Measurements from ENCODE around the gene COL12A1. TPM values are rescaled to one million over a fixed set of nuclear protein-coding genes. Genes with fewer than 3 reads are reported as not detected.
"Not testable (repeated sequence)": the region's sequence is repeated elsewhere in the genome, so short reads cannot be mapped to it uniquely, and the experiment has no call there.

The COL12A1 gene
- total RNA-seq, 2 donors from 2014 or later, result 0.06 TPM; not detected in 1

- H3K27ac Mint-ChIP-seq, result no peak overlapping the region
- H3K36me3 Mint-ChIP-seq, result peaks cover 6 to 15% of the 10 kb centered on the region in 2 donors
- ATAC-seq (no peak), DNase-seq (ENCODE audit: low spot score in 2 of 2) (no peak)
- H3K9me3 Mint-ChIP-seq, result no peaks in the 10 kb centered on the region
Measured at GRCh38 chr6:75202676-75203131, 3.1 kb downstream of the COL12A1 start.

GRCh38 chr6:75201901-75202672 lies 3.8 kb downstream of the COL12A1 start:
- DNase-seq (ENCODE audit: low spot score in 2 of 2) (no peak), ATAC-seq (peak in 1 of 2 donors; percentile 25)
- H3K36me3 Mint-ChIP-seq, result peaks cover 6 to 13% of the 10 kb centered on the region in 2 donors
- no peak overlapping the region for H3K27ac Mint-ChIP-seq
- H3K9me3 Mint-ChIP-seq, result no peaks in the 10 kb centered on the region

GRCh38 chr6:75201021-75201420 lies 4.8 kb downstream of the COL12A1 start:
- DNase-seq (ENCODE audit: low spot score in 2 of 2) (no peak), ATAC-seq (no peak)
- no peaks in the 10 kb centered on the region for H3K9me3 Mint-ChIP-seq
- peaks cover 6 to 7% of the 10 kb centered on the region in 2 donors for H3K36me3 Mint-ChIP-seq
- no peak overlapping the region for H3K27ac Mint-ChIP-seq

DNA sequence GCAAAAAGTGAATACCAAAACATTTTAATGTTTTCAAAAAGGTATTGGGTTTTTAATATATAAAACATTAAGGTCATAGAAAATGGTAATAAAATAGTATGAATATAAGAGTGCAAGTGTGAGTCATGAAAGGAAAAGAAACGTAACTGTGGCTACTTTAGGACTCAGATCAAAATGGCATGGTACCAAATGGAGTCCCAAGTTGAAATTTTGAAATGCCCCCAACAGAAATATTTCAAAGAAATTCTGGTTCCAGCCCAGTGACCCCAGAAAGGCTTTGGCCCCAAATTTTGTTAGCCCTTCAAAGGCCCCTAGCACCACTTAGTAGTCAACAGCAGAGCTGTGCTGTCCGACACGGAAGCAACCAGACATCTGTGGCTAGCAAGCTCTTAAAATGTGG lies 6.0 kb downstream of the COL12A1 start:
- ATAC-seq, result no peak
- Mint-ChIP-seq H3K36me3 (peaks cover 6 to 7% of the 10 kb centered on the region in 2 donors), H3K9me3 (no peaks in the 10 kb centered on the region), H3K27ac (no peak overlapping the region)
- DNase-seq (ENCODE audit: low spot score in 2 of 2), result no peak

DNA sequence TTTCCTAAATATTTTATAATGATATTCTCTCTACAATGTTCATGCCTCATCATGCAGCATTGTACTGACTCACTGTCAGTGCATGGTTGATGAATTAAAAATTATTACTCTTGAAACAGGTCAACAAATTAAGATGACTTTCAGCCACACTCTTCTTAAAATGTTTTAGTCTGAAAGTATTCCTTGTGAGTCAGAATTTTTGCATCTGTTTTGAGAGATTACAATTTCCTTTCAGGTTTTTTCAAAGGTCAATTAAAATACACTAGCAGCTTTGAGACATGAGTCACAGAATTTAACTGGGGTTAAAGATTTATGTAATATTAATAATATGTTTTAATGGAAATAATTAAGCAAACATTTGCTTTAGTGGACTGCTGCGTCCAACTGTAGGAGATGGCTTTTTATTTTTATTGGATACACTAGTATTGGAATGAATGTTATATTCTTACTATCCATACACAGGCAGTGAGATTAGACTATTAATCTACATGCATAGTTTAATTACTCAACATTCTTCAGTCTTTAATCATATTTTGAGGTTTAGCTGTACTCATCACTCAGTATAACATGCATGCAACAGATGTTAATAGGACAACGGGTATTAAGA lies 9.7 kb downstream of the COL12A1 start:
- H3K9me3 Mint-ChIP-seq, result no peaks in the 10 kb centered on the region

GRCh38 chr6:75188221-75188925 lies 17.5 kb downstream of the COL12A1 start:
- Mint-ChIP-seq H3K9me3 (peaks cover 0 to 5% of the 10 kb centered on the region in 2 donors), H3K36me3 (no peaks in the 10 kb centered on the region), H3K27ac (no peak overlapping the region)
- DNase-seq (ENCODE audit: low spot score in 2 of 2) (no peak), ATAC-seq (no peak)

More for the DNA sequence above, 9.7 kb downstream of the COL12A1 start:
- no peaks in the 10 kb centered on the region for H3K36me3 Mint-ChIP-seq
- DNase-seq (ENCODE audit: low spot score in 2 of 2) (no peak), ATAC-seq (no peak)
- no peak overlapping the region for H3K27ac Mint-ChIP-seq

- H3K9me3 Mint-ChIP-seq; H3K36me3 Mint-ChIP-seq; DNase-seq (ENCODE audit: low spot score in 2 of 2); ATAC-seq; H3K27ac Mint-ChIP-seq: not testable (repeated sequence)
Measured at GRCh38 chr6:75186581-75186980, 19.3 kb downstream of the COL12A1 start.

GRCh38 chr6:75183099-75183541 lies 22.7 kb downstream of the COL12A1 start:
- DNase-seq (ENCODE audit: low spot score in 2 of 2) (no peak), ATAC-seq (no peak)
- Mint-ChIP-seq H3K27ac (no peak overlapping the region), H3K36me3 (no peaks in the 10 kb centered on the region), H3K9me3 (peaks cover 0 to 5% of the 10 kb centered on the region in 2 donors)

DNA sequence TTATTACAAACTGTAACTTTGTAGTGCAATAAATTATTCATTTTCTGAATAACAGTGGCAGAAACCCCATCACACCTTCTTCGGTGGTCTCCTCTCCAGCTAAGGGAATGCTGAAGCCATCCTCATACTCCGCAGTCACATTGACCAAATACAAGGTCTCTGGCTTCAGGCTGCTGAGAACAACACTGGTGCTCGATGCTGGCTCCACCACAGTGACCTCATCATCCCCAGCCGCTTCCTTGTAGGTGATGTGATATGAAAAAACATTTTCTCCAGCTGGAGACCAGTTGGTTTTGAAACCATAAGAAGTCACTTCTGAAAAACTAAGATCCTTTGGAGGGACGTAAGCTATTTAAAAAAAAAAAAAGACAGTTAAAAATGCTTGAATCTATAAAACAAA lies 25.0 kb downstream of the COL12A1 start:
- H3K9me3 Mint-ChIP-seq, result no peaks in the 10 kb centered on the region

GRCh38 chr6:75178757-75179156 lies 27.1 kb downstream of the COL12A1 start:
- no peak for DNase-seq (ENCODE audit: low spot score in 2 of 2)
- H3K9me3 Mint-ChIP-seq, result no peaks in the 10 kb centered on the region
- no peak for ATAC-seq
- no peaks in the 10 kb centered on the region for H3K36me3 Mint-ChIP-seq
- no peak overlapping the region for H3K27ac Mint-ChIP-seq

More for the DNA sequence above, 25.0 kb downstream of the COL12A1 start:
- Mint-ChIP-seq H3K36me3 (no peaks in the 10 kb centered on the region), H3K27ac (no peak overlapping the region)
- ATAC-seq (no peak), DNase-seq (ENCODE audit: low spot score in 2 of 2) (no peak)

DNA sequence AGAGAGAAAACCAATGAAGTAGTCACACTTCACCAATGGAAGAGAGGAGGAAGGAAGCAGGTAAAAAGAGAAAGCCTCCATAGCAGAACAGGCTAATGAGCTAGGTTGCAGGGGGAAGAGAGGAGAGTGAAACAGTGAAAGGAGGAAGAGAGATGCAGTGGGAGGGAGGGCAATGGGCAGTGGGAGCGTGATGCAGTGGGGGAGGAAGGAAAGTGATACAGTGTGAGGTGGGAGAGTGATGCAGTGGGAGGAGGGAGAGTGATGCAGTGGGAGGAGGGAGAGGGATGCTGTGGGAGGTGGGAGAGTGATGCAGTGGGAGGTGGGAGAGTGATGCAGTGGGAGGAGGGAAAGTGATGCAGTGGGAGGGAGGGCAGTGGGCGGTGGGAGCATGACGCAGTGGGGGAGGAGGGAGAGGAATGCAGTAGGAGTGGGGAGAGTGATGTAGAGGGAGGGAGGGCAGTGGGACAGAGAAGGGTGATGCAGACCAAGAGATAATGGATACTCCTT lies 29.7 kb downstream of the COL12A1 start:
- Mint-ChIP-seq H3K9me3 (no peaks in the 10 kb centered on the region), H3K36me3 (no peaks in the 10 kb centered on the region), H3K27ac (no peak overlapping the region)
- DNase-seq (ENCODE audit: low spot score in 2 of 2) (no peak), ATAC-seq (no peak)

DNA sequence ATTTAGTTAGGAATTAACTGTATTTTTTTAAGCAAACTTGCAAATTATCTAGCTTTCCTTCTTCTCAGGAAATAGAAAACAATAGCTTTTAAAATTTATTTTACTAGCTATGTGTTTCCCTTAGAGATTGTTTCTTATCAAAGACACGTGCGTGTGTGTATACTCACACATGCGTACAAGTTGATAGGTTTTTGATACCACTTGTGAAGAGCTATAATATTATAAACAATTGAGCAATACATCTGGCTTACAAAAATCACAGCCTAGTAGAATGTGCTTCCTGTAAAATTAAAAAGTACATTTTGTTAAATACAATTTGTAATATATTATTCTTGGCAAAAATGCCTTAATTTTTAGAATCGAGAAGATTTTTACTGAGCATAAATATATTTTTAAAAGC lies 33.9 kb downstream of the COL12A1 start:
- no peaks in the 10 kb centered on the region for H3K36me3 Mint-ChIP-seq
- no peak overlapping the region for H3K27ac Mint-ChIP-seq
- ATAC-seq (no peak), DNase-seq (ENCODE audit: low spot score in 2 of 2) (no peak)
- no peaks in the 10 kb centered on the region for H3K9me3 Mint-ChIP-seq

DNA sequence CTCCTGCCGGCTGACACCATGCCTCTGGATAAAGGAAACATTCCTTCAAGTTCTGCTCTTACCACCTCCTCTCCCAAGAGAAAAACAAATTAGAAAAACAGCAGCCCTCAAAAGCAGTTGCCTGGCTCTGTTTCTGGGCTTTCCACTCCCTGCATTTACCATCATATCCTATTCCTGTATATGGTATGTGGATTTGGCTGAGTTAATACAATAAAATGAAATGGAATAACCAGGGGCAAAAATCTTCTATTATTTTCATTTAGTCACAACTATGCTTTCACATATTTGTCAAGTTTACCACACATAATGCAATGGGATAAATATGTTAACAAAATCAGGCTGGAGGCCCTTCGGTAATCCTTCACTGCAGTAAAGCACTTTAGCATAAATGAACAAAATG lies 34.3 kb downstream of the COL12A1 start:
- Mint-ChIP-seq H3K36me3 (no peaks in the 10 kb centered on the region), H3K9me3 (no peaks in the 10 kb centered on the region), H3K27ac (no peak overlapping the region)
- ATAC-seq (no peak), DNase-seq (ENCODE audit: low spot score in 2 of 2) (no peak)

- Mint-ChIP-seq H3K9me3 (no peaks in the 10 kb centered on the region), H3K27ac (no peak overlapping the region), H3K36me3 (no peaks in the 10 kb centered on the region)
- ATAC-seq, result no peak
- DNase-seq (ENCODE audit: low spot score in 2 of 2), result no peak
Measured at GRCh38 chr6:75170691-75171560, 34.9 kb downstream of the COL12A1 start.

GRCh38 chr6:75169689-75170586 lies 35.9 kb downstream of the COL12A1 start:
- no peak for ATAC-seq
- Mint-ChIP-seq H3K27ac (no peak overlapping the region), H3K36me3 (no peaks in the 10 kb centered on the region), H3K9me3 (no peaks in the 10 kb centered on the region)
- no peak for DNase-seq (ENCODE audit: low spot score in 2 of 2)
